ENCODE data around the gene ROBO1. TPM values are rescaled to one million over a fixed set of nuclear protein-coding genes. Genes with fewer than 3 reads are reported as not detected.

The ROBO1 gene
- total RNA-seq, 1 experiment from 2014 or later: 32.2 TPM

DNA sequence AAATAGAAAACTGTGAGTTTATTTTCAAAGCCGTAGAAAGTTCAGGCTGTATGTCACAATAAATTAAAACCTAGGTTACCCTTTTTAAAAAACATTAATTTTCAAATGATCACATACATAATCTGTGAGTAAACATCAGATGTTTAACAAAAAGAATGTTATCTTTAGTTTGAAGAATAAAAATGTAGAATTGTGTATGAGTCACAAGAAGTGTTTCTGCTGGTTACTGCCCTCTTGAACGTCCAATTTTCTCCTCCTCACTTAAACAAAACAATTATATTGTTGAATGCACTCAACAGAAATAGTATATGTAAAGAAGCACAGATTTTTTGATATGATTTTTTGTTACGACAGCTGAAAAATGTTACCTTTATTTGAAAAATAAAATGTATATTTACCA lies 855.1 kb downstream of the ROBO1 start:
- TF ChIP-seq, protein P1, sequence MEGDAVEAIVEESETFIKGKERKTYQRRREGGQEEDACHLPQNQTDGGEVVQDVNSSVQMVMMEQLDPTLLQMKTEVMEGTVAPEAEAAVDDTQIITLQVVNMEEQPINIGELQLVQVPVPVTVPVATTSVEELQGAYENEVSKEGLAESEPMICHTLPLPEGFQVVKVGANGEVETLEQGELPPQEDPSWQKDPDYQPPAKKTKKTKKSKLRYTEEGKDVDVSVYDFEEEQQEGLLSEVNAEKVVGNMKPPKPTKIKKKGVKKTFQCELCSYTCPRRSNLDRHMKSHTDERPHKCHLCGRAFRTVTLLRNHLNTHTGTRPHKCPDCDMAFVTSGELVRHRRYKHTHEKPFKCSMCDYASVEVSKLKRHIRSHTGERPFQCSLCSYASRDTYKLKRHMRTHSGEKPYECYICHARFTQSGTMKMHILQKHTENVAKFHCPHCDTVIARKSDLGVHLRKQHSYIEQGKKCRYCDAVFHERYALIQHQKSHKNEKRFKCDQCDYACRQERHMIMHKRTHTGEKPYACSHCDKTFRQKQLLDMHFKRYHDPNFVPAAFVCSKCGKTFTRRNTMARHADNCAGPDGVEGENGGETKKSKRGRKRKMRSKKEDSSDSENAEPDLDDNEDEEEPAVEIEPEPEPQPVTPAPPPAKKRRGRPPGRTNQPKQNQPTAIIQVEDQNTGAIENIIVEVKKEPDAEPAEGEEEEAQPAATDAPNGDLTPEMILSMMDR (IDR thresholded peaks at IDR 0.05; ENCODE audit: unreplicated experiment): no peak
- no peaks in the 10 kb centered on the region for H3K27me3 Mint-ChIP-seq (ENCODE audit: insufficient read depth, unreplicated experiment)
- intact Hi-C loops (cut with micrococcal nuclease): no loop called here
- no TSS peak for BruUV-seq (replicated peaks)
- no peaks in the 10 kb centered on the region for H3K9me3 Mint-ChIP-seq (ENCODE audit: unreplicated experiment)
- no peaks in the 10 kb centered on the region for H3K36me3 Mint-ChIP-seq (ENCODE audit: insufficient read depth, unreplicated experiment)
- no peak for DNase-seq (ENCODE audit: unreplicated experiment)
- CTCF ChIA-PET: interaction anchor here (0.6 kb wide), 1 partner anchor 107 kb away, joined by 3 read pairs; no protein-coding TSS in a partner anchor
- POLR2A ChIA-PET: interaction anchor here (0.6 to 1.4 kb wide), 2 partner anchors 12 to 92 kb away, joined by 4 read pairs; no protein-coding TSS in a partner anchor
- no peak overlapping the region for H3K4me3 Mint-ChIP-seq (ENCODE audit: unreplicated experiment)
- no peak overlapping the region for H3K27ac Mint-ChIP-seq (ENCODE audit: low read depth, unreplicated experiment)
- H3K4me1 Mint-ChIP-seq (ENCODE audit: insufficient read depth, unreplicated experiment): no peaks in the 10 kb centered on the region

DNA sequence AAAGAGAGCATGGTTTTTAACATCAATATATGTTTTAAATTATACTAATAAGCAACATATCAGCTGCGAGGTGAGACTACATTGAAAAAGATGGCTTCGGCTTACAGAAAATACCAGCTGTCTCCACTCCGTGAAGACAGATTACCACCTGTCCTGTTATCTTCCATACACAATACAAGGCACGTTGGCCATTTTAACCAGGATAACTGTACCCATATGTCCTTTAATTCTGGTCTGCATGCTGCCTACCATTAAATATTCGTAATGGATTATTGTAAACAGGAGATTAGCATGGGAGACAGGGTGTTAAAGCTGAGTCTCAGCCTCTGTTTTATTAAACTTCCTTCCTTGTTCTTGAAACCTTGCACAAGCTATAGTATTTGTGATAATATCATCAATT lies 855.5 kb downstream of the ROBO1 start:
- no TSS peak for BruUV-seq (replicated peaks)
- H3K27ac Mint-ChIP-seq (ENCODE audit: low read depth, unreplicated experiment): no peak overlapping the region
- no peaks in the 10 kb centered on the region for H3K9me3 Mint-ChIP-seq (ENCODE audit: unreplicated experiment)
- TF ChIP-seq, protein P1 (IDR thresholded peaks at IDR 0.05; ENCODE audit: unreplicated experiment): no peak
- POLR2A ChIA-PET: interaction anchor here (0.6 to 1.4 kb wide), 2 partner anchors 12 to 92 kb away, joined by 4 read pairs; no protein-coding TSS in a partner anchor
- intact Hi-C loops (cut with micrococcal nuclease): no loop called here
- H3K36me3 Mint-ChIP-seq (ENCODE audit: insufficient read depth, unreplicated experiment): no peaks in the 10 kb centered on the region
- H3K4me1 Mint-ChIP-seq (ENCODE audit: insufficient read depth, unreplicated experiment): no peaks in the 10 kb centered on the region
- no peaks in the 10 kb centered on the region for H3K27me3 Mint-ChIP-seq (ENCODE audit: insufficient read depth, unreplicated experiment)
- CTCF ChIA-PET: no interaction called here
- no peak for DNase-seq (ENCODE audit: unreplicated experiment)
- no peak overlapping the region for H3K4me3 Mint-ChIP-seq (ENCODE audit: unreplicated experiment)

DNA sequence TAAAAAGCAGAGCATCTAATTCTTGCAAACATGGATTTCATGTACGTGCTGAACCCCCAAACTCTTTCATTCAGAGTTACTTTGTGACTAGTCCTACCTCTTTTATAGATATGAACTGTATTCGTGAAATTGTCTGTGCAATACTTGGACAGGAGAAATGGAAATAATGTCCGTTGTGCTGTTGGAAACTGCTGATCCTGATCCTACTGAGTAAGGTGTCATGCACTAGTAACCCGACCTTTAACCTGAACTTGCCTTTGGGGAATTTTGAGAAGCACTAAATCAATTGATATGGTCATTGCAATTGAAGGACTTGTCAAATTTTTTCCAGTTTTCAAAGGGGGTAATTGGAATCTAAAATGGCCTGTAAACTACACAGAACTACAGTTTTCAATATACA lies 856.4 kb downstream of the ROBO1 start:
- Mint-ChIP-seq H3K27me3 (ENCODE audit: insufficient read depth, unreplicated experiment) (no peaks in the 10 kb centered on the region), H3K9me3 (ENCODE audit: unreplicated experiment) (no peaks in the 10 kb centered on the region), H3K27ac (ENCODE audit: low read depth, unreplicated experiment) (no peak overlapping the region), H3K36me3 (ENCODE audit: insufficient read depth, unreplicated experiment) (no peaks in the 10 kb centered on the region), H3K4me3 (ENCODE audit: unreplicated experiment) (no peak overlapping the region), H3K4me1 (ENCODE audit: insufficient read depth, unreplicated experiment) (no peaks in the 10 kb centered on the region)
- TF ChIP-seq, protein P1 (IDR thresholded peaks at IDR 0.05; ENCODE audit: unreplicated experiment): no peak
- DNase-seq (ENCODE audit: unreplicated experiment): no peak
- no TSS peak for BruUV-seq (replicated peaks)
- ChIA-PET POLR2A (no interaction called here), CTCF (no interaction called here)
- intact Hi-C loops (cut with micrococcal nuclease): no loop called here

DNA sequence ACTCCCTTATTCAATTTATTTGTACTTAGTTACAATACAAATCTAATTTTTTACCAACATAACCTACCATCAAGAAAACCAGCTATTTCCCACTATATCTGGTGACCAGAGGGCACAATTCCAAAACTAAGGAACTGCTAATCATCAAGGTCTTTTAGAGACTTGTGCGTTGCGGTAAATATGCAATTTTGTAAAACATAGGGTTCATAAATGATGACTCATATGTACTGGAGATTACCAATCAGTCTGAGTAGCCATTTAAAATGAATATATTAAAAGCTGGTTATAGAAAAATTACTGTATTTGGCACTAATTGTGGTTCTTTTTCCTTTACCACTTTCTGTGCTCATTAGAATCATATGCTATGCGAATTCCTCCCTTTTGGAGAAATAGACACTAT lies 859.6 kb downstream of the ROBO1 start:
- intact Hi-C loops (cut with micrococcal nuclease): no loop called here
- H3K27ac Mint-ChIP-seq (ENCODE audit: low read depth, unreplicated experiment): no peak overlapping the region
- TF ChIP-seq, protein P1 (IDR thresholded peaks at IDR 0.05; ENCODE audit: unreplicated experiment): no peak
- H3K36me3 Mint-ChIP-seq (ENCODE audit: insufficient read depth, unreplicated experiment): no peaks in the 10 kb centered on the region
- no peak for DNase-seq (ENCODE audit: unreplicated experiment)
- ChIA-PET CTCF (no interaction called here), POLR2A (interaction anchor here (0.7 to 1.2 kb wide), 2 partner anchors 9 to 12 kb away, joined by 3 read pairs; no protein-coding TSS in a partner anchor)
- no peaks in the 10 kb centered on the region for H3K27me3 Mint-ChIP-seq (ENCODE audit: insufficient read depth, unreplicated experiment)
- H3K4me3 Mint-ChIP-seq (ENCODE audit: unreplicated experiment): no peak overlapping the region
- no peaks in the 10 kb centered on the region for H3K4me1 Mint-ChIP-seq (ENCODE audit: insufficient read depth, unreplicated experiment)
- H3K9me3 Mint-ChIP-seq (ENCODE audit: unreplicated experiment): no peaks in the 10 kb centered on the region
- no TSS peak for BruUV-seq (replicated peaks)

Data from MCF 10A (cell line).